HG03520 (cell line): ENCODE data around the gene SLC24A4.

ENCODE experiments used
- ATAC-seq: cut with Tn5 transposase; IDR thresholded peaks from one replicate; pipeline ENCODE4 v1.9.1; 2021; ENCODE audit warnings: mild to moderate bottlenecking, moderate library complexity; ENCODE audit not compliant: unreplicated experiment

The SLC24A4 gene

DNA sequence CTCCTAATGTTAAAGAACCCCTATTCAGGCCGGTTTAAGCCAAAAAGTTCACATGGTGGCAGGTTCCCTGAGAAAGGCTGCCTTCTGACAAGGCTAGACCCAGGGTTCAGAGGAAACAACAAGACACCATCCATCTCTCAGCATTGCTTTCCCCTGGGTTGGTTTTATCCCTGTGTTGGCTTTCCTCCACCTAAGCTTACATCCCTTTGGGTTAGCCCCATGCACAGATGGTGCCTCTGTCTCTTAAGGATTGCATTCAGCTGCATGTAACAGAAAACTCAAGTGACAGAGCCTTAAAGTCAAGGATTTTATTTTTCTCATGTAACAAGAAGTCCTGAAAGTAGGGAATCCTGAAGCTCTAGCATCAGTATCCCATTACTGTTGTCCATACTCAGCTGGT, 147.8 kb downstream of the SLC24A4 start:
- no peak for ATAC-seq

DNA sequence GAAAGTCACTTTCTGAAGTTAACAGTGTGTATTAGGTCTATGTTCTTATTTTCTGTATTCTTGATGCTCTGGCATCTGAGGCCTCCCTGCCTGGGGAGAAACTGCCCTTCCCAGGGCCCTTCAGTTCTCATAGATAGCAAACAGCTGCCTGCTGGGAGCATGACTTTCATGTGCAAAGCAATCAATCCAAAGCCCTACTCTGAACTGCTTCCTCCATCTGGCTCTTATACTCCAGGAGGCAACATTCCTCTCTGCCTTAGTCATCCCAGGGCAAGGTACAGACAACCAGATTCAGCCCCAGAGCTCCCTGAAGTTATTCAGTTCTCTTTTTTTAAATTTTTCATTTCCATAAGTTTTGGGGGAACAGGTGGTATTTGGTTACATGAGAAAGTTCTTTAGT, 149.0 kb downstream of the SLC24A4 start:
- ATAC-seq, result no peak

DNA sequence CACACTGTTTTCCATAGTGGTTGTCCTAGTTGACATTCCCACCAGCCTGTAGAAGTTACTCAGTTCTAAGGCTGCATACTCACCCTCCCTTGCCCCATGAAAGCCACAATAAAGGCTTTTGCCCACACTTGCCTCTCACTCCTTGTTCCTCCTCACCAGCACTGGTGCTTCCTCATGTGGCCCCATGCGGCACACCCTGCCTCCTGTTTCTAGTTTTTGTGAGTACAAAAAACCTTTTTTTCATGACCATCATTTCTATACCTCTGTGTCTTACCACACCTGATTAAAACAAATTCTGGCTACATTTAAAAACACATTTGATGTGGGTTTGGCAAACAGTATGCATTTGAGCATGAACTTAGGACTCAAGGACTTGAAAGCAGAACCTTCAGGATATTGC, 149.9 kb downstream of the SLC24A4 start:
- no peak for ATAC-seq

DNA sequence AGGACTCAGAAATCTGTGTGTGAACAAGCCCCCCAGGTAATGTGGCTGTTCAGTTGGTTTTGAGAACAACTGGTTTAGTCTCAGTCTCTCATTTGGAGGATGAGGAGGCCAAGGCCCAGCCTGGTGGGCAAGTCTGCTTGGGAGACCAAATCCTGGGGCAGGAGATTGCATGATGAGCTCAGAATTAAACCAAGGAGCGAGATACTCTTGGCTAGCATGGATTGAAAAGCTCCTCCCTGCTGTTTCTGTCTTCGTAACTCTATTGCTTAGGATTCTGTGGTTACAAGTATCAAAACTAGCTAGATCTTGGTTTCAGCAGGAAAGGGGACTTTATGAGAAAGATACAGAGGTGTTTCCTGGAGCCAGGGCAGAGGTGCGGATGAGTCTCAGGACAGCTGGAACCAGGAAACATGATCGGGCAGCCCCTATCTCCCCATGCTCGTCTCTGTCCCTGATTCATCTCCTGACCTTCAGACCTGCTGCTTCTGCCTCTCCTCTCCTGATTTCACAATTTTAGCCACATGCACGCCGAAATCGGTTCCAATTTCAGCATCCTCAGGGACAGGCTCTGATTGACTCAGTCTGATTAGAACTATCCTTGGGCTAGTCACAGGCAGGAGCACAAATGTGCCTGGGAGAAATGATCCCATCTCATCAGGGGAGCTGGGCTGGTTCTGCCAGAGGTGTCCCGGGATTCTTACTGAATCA, 150.4 kb downstream of the SLC24A4 start:
- no peak for ATAC-seq

DNA sequence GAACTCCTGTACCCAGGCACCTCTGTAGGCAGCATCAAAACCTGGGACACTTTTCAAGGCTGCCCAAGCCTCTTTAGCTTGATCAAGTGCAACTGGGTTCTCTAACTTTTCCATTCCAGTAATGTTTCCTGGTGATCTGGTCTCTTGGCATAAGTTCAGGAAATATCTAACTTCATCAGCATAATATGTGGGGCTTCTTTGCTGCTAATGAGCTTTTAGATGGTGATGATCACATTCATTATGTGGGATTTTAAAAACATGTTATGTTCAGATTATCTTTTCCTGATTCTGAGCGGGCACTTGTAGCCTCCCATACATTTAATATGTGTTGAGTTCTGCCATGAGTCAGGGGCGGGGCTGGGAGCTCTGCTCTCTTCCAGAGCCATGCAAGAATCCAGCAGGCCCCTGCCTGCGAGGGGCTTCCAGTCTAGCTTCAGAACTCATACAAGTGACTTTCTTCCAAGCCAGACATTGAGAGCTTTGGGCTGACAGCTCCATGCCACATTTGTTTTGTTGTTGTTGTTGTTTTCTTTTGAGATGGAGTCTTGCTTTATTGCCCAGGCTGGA, 151.1 kb downstream of the SLC24A4 start:
- ATAC-seq, result no peak

DNA sequence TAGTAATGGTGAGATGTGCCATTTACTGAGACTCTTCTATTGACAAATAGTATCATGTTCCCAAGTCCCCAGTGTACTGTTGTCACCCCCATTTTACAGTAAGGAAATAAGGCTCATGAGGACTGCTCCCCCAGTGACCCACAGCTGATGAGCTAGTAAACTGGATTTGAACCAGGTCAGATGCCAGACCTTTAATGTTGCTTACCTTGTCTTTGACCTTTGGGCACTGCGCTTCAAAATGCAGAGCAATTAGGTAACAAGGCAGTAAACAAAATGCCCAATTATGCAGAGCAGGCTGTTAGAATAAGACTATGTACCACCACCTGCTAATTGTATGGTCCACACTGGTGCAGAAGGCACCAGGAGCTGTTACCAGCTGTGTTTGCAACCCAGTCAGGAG, 152.1 kb downstream of the SLC24A4 start:
- ATAC-seq, result no peak

DNA sequence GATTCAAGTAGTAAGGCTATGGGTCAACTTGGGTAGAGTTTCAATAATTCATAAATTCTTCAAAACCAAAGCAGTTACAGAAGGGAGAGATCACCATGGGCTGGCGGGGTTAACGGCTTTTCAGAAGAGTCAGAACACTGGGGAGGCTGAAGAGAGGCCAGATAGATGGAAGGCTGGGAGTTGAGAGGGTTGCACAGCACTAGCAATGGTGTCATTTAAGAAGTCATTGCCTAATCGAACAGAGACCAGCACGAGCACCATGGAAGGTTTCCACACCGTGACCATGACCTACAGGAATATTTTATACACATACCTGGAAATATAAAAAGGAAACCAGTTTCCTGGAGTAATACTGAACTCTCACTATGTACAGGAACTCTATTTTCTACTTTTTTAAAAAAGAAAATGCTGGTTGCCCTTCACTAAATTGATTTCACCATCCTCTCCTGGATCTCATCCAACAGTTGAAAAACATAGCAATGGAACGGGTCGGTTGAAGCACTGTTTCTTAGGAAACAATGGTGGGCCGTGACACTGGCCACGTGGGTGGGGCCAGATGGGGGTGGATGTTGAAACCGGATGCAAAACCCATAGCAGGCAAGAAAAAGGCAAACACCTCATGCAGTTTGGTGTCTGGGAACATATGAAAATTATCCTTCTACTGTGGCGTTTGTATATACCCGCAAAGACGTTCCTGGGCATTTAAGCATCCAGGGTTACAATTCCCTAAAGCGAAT, 152.7 kb downstream of the SLC24A4 start:
- no peak for ATAC-seq

DNA sequence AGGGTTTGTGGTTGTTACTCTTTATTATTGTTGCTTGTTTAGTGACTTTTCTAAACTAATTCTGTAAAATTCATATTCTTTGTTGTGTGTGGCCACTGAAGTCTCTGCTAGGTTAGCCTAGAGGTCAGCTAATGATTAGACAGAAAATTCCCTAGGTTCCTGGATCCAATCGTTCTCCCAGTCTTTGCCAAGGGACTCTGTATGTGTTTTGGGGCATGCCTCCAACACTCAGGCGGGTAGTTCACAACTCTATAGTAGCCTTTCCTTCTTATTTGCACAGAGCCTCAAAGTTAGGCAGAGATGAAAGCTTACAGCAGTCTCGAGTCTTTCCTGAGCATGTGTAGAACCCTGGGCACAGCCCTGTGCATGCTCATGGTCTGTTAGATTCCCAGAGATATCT, 157.9 kb downstream of the SLC24A4 start:
- ATAC-seq, result no peak

DNA sequence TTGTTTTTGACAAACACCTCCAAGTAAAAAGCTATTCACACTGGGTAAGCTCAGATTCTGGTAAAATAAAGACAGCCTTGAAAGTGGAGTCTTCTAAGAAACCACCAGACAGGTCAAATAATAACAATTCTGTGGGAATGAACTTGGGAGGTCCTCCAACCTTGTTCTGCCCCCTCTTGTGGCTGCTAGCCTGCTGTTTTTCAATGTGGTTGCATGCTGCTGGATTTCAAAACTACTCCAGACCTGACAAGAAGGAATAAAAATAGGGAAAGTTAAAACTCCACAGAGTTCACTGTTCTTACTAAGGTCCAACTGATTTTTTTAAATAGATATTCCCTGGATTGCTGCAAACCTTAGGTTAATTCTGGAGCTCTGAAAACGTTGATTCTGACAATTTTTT, 158.4 kb downstream of the SLC24A4 start:
- ATAC-seq, result no peak

DNA sequence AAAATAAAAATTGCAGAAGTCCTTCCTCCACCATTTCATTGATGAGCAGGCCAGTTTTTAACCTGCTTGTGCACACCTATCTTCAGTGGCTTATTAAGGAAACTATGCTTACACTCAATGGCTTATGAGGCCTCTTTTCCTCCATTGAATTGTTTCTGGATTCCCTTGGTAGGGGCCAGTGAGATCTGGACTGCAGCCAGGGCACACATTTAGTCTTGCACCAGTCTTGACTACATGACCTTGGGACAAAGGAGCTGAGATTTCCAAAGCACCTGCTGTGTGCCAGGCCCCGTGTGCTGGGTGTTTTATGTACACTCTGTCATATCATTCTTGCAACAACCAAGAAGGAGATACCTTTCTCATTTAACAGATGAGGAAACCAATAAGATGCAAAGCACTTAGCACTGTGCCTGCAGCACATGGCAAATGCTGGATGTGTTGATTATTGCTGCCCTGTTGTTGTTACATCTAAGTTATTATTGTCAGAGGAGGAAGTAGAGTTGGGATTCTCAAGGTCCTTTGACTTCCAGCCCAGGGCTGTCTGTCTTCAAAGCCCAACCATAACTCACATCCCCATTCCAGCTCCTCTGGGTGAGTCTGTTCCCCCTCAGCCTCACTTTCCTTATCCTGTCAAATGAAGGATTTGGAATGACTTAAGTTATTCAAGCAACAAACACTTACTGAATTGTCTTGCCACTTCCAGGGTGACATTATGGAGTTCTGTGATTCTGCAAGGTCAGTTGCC, 159.0 kb downstream of the SLC24A4 start:
- no peak for ATAC-seq

DNA sequence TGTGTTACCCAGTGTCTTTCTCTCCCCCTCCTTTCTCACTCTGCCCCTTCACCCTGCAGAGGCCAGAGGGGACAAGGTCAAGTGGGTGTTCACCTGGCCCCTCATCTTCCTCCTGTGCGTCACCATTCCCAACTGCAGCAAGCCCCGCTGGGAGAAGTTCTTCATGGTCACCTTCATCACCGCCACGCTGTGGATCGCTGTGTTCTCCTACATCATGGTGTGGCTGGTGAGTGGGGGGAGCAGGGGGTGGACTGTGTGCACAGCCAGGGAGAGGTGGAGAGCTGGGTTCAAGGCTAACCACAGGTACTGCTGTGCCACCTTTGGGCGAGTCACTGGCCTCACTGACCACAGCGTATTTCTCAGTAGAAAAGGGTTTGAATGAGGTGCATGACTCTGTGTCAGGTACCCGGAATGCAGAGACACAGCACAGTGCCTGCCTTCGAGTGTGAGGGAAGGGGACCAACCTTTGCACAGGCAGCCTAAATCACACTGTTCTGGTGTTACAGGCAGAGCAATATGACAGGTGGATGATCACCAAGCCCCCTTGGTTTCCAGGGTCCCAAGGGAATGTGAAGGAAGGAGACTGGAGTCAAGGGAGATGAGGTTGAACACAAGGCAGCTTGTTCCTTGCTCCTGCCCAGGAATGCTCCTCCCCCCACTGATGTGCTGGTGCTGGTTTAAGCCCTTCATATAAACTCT, 159.8 kb downstream of the SLC24A4 start:
- no peak for ATAC-seq

DNA sequence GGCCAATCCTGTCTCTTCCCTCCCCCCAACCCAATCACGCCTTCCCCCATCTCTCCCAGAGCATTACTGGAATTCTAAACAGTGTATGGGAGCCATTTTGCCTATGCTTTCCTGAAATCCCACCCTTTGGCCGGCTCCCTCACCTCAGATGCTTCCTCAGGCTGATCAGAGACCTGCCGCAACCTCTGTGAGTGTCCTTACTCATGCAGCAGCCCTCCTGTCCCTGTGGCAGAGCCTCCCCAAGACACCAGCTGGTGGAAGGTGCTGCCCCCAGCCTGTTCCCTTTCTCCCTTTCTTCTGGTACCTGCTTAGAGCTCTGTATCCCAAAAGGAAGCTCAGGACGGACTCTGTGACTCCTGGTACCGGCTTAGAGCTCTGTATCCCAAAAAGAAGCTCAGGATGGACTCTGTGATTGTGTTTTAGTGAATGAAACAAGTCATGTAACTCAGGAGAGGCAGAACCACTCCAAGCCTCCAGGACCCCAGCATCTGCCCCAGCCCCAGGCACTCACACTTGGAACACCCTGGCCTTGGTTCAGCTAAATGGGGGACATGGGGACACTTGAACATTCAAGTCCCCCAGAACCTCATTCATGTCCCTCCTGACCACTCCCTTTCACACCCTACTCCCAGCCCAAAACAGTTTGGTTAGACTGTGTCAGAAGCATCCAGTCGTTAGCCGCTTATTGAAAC, 161.3 kb downstream of the SLC24A4 start:
- no peak for ATAC-seq

DNA sequence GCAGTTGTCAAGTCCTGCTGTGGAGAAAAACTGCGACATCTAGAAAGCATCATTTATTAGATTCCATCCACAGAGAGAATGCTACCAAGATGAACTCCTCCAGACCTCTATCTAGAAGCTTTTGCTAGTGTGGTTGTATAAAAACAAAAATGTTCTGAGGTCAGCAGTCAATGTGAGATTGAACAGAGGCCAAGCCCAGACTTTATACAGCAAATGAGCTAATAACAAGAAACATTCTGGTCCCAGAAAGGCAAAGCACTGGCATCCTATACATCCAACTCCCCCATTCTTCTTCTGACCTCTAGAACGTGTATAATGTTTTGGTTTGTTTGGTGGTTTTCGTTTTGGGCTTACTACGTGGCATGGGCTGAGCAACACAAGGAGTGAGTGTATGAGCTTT, 163.9 kb downstream of the SLC24A4 start:
- ATAC-seq, result no peak

DNA sequence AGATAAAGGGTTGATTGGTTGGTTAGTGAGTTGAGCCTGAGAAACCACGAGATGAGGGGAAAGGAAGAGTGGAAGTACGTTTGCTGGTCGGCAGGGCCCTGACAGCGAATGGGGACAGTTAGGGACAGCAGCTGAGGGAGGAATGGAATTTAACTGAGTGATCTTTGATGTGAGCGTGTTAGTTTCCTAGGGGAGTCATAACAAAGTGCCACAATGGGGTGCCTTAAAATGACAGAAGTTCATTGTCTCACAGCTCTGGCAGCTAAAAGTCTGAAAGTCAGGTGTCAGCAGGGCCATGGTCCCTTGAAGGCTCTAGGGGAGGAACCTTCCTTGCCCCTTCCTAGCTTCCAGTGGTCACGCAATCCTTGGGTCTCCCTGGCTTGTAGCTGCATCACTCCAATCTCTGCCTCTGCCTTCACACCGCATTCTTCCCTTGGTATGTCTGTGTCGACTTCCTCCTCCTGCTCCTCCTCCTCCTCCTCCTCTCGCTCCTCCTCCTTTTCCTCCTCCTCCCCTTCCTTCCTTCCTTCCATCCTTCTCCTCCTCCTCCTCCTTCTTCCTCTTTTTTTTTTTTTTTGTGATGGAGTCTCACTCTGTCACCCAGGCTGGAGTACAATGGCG, 164.7 kb downstream of the SLC24A4 start:
- no peak for ATAC-seq

DNA sequence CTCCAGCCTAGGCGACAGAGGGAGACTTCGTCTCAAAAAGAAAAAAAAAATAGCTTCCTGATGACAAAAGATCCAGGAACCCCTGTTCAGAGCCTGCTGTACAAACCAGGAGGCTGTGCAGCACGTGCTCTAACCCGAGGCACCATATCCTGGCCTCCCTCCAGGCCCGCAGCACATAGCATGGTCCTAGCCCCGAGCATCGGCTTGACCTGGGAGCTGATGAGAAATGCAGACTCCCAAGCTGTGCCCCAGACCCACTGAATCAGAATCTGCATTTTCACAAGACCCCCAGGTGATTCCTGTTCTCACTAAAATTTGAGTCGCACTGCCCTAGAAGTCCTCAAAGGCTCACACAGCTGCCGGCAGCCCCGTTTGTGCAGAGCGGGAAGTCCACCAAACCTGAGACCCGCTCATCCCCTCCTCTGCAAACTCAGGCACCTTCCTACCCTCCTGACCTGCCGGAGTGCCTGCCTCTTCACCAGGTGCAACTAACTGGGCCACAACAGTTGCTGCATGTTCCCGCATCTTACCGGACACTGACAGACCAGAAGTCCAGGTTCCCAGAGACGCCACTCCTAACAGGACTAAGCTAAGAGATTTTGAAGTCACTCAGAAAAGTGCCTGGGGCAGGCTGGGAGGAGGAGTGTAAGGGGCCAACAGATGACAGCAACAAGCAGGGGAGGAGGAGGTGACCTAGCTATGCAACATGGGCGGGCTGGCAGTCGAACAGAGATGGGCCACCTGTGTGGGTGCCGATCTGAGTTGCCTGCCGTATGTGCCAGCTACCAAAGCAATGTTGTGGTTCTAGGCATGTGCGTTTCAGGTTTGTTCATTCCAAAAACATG, 166.7 kb downstream of the SLC24A4 start:
- ATAC-seq, result no peak

DNA sequence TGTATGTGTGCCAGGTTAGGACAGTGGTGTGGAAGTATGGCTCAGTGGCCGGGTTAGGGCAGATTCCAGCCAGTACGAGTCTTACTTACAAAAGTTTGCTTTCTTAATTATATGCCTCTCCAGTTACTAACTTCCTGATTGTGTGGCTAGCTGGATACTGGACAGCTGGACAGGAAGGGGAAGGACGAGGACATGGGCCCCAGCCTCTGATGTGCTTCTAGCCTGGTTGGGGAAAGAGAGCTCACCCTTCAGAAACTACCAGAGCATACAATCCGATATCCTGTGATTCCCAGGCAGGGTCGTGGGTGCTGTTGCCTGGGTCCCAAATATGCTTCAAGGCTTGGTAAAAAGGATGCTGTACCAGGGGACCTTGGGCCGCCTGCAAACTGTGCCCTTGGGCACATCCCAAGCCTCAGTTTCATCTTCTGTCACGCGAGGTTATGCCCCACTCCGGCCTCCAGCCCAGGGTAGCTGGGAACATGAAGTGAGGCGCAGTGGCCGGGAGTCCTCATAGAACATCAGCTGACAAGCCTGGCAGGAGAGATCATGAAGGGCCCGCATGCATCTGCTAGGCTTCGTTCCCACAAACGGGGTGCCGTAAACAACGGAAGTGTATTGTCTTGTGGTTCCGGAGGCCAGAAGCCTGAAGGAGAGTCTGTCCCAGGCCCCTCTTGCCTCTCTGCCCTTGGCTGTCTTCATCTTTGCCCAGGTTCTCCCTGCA, 167.4 kb downstream of the SLC24A4 start:
- ATAC-seq, result no peak

DNA sequence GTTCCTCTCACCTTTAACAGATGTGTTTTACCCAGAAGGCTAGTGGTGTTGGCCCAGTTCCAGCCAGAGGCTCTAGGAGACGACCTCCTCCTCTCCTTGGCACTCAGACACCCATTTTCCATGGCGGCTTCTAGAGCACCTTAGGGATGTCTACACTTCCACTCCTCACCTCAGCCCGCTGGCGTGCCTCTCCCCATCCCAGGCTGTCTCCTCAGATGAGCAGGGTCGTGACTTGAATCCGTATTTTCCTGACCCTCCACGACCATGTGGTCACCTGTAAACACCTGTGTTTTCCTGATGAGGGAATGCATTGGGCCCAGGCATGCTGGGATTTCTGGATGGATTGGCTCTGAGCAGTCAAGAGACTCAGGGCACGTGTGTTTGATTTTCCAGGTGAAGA, 168.8 kb downstream of the SLC24A4 start:
- no peak for ATAC-seq

DNA sequence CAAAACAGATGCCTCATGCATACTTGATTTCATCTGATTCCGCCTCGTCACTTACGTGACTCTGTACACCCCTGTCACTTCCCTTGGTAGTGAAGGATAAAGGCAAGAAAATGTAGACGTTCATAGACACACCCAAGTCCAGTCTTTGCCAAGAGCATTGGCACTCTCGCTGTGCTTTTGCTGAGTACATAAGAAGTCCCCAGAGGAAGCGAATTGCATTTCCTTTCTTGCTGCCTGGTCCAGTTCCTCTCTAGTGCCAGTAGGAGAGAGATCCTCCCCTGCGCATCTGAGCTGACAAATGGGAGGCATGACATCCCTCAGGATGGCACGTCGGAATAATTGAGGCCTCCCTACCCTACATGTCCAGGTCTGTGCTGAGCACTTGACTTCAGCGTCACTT, 169.3 kb downstream of the SLC24A4 start:
- no peak for ATAC-seq
